ENCODE measurements around the gene ELN. TPM values are rescaled to one million over a fixed set of nuclear protein-coding genes. Genes with fewer than 3 reads are reported as not detected.
"Not testable (repeated sequence)": the region's sequence is repeated elsewhere in the genome, so short reads cannot be mapped to it uniquely, and the experiment has no call there.

ELN gene
- total RNA-seq, 1 donor from 2014 or later, result 0.20 TPM

DNA sequence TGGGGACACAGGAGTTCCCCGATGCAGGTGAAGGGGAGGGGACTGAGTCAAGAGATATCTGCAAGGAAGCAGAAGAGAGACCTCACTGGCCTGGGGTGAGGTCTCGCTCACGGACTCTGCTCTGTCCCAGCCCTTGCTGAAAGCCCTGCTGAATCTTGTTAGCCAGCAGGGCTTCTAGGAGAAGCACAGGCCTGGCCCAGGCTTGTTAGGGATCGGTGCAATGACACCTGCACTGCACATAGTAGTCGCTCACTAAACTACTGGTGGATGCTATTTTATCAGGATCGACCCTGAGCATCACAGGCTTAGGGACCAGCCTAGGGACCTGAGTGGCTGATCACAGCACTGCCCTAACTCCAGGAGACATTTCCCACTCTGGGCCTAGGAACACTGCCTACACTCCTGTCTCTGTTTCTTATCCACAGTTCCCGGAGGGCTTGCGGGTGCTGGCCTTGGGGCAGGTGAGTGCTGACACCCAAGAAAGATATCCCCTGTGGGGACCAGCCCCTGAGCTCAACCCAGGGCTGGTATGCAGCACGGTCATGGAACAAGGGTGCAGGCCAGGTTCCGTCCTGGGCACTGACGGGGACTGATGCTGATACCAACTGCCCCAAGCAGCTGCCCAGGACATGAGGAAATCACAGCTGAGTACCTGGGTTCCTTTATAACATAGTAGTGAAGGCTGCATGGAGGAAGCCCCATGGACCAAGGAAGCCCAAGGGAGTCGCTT lies 13.0 kb downstream of the ELN start:
- no peak for DNase-seq (ENCODE audit: low read depth, low spot score)

DNA sequence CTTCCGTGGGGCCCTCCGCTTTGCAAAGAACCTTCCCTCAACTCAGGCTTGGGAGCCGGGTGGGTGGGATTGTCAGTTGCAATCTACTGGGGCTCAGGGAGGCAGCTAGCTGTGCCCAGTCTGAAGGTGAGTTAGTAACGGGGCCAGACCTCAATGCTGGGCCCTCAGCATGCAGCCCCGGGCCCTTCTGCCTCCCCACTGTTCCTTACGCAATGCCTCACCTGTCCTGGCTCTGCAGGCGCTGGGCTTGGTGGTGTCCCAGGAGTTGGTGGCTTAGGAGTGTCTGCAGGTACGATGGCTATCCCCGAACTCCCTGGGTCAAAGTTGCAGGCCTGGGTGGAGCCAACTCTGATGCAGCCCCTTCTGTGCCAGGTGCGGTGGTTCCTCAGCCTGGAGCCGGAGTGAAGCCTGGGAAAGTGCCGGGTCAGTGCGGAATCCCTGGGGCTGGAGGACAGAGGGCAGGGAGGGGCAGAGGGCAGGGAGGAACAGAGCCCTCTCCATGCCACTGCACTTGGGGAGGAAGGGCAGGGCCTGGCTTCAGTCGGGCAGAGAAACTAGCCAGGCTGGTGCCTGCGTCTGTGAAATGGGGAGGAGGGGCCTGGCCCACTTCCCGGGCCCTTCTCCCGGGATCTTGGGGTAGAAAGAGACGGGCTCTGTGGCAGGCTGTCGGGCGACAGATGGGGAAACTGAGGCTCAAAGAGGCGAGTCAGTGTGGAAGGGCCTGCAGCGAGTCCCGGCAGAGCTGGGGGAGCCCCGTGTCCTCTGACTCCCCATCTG lies 15.0 kb downstream of the ELN start:
- DNase-seq (ENCODE audit: low read depth, low spot score), result no peak

DNA sequence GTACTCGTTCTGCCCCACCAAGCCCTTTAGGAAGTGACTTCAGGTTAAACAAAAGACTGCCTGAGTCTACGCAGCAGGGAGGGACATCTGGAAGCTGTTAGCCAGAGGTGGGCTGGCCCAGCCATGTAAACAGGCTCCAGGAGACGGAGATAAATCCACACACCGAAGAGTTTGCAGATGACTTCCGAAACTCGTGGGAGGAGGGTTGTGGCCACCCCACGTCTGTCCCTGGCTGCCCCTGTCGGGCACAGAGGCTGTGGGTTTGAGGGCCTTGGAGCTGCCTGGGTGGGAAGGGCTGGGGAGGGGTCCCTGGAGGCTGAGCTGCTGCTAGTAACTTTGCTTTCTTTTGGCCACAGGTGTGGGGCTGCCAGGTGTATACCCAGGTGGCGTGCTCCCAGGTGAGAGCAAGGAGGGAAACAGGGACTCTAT lies 15.6 kb downstream of the ELN start:
- DNase-seq (ENCODE audit: low read depth, low spot score), result no peak

- no peak for DNase-seq (ENCODE audit: low read depth, low spot score)
Observed at GRCh38 chr7:74044366-74045350, 16.7 kb downstream of the ELN start.

DNA sequence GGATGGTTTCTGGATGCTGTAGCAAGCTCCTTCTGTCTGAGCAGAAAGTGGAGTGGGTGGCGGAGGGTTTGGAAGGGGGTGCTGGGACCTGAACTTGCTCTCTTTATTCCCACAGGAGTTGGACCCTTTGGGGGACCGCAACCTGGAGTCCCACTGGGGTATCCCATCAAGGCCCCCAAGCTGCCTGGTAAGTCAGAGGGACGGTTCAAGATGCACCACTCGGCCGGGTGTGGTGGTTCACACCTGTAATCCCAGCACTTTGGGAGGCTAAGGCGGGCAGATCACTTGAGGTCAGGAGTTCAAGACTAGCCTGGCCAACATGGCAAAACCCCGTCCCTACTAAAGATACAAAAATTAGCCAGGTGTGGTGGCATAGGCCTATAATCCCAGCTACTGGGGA lies 18.6 kb downstream of the ELN start:
- not testable (repeated sequence) for DNase-seq (ENCODE audit: low read depth, low spot score)

DNA sequence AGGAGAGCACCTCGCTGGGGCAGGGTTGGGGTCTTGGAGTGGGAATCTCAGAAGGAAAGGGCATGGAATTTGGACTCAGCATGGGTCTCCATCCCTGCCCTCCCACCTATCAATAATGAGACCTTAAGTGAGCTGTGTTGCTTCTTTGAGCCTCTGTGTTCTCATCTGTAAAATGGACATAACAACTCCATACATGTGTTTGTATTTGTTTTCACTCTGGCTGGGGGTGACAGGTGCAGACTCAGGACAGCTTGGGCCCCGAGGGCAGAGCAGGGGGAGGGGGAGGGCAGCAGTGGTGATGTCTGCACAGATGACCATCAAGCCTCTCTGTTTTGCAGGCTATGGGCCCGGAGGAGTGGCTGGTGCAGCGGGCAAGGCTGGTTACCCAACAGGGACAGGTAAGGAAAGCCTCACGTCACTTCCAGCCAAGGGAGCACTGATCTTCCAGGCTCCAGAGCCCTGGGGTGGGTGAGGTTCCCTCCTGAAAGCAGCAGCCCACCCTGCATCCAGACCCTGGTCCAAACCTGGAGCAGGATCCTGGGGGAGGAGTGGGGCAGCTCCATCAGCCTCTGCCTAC lies 19.9 kb downstream of the ELN start:
- DNase-seq (ENCODE audit: low read depth, low spot score), result no peak

DNA sequence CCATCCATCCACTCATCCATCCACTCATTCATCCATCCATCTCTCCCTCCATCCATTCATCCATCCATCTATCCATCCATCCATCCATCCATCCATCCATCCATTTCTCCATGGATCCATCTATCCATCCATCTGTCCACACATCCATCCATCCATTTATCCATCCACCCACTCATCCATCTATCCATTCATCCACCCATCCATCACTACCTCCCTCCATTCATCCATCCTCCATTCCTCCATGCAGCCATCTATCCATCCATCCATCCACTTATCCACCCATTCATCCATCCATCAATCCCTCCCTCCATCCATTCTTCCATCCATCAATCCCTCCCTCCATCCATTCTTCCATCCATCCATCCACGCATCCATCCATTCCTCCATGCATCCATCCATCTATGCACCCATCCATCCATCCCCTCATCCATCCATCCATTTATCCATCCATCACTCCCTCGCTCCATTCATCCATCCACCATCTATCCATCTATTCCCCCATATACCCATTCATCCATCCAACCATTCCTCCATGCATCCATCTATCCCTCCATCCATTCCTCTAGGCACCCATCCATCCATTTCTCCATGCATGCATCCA lies 21.1 kb downstream of the ELN start:
- DNase-seq (ENCODE audit: low read depth, low spot score), result no peak

GRCh38 chr7:74049997-74050798 lies 22.2 kb downstream of the ELN start:
- no peak for DNase-seq (ENCODE audit: low read depth, low spot score)

DNA sequence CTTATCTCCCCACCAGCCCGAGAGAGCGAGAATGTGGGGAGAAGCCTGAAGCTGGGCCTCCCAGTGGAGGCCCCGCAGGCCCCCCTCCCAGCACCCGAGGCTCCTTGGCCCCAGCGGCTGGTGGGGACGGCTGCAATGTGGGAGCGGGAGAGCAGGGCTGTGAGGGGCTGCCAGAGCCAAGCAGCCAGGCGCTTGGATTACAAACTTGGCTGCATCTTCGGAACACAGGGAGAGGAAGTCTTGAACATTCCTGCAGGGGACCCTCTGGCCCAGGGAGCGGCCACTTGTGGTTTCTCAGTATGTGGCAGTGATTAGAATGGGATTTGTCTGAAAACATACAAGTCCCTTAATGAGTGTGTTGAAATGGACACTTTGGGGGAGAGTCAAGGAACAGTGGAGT lies 23.2 kb downstream of the ELN start:
- no peak for DNase-seq (ENCODE audit: low read depth, low spot score)

DNA sequence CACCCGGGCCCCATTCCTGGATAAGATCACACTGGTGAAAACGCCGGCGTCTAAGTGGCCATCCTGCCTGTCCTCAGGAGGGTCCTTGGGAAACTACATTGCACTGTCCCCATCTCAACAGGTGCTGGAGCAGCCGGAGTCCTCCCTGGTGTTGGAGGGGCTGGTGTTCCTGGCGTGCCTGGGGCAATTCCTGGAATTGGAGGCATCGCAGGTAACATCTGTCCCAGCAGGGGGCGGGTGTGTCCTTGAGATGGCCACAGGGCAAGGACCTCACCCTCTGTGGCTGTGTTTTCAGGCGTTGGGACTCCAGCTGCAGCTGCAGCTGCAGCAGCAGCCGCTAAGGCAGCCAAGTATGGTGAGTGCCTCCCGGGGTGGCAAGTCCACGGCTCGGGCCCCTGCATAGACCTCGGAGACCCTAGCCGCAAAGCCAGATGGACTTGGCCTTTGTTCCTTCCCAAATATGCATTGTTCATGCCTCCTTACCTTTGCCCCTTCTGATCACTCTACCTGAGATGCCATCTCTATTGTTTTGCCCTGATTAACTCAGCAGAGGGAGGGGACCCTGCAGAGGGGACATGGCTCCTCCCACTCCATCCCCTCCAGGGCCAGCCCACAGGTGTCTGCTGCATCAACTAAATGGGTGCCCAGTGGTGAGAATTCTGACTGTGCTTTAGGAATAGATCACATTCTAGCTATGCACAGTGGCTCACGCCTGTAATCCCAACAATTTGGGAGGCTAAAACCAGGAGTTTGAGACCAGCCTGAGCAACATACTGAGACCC lies 23.8 kb downstream of the ELN start:
- DNase-seq (ENCODE audit: low read depth, low spot score), result no peak

DNA sequence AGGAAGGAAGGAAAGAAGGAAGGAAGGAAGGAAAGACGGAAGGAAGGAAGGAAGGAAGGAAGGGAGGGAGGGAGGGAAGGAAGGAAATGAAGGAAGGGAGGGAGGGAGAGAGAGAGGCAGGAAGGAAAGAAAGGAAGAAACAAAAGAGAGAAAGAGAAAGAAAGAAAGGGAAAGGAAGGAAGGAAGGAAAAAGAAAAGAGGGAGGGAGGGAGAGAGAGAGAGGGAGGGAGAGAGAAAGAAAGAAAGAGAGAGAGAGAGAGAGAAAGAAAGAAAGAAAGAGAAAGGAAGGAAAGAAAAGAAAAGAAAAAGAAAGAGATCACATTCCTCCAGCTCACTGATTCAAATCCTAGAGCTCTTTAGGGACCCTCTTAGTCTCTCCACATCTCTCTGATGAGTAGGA lies 24.7 kb downstream of the ELN start:
- DNase-seq (ENCODE audit: low read depth, low spot score), result no peak

GRCh38 chr7:74053589-74054186 lies 25.7 kb downstream of the ELN start:
- no peak for DNase-seq (ENCODE audit: low read depth, low spot score)

DNA sequence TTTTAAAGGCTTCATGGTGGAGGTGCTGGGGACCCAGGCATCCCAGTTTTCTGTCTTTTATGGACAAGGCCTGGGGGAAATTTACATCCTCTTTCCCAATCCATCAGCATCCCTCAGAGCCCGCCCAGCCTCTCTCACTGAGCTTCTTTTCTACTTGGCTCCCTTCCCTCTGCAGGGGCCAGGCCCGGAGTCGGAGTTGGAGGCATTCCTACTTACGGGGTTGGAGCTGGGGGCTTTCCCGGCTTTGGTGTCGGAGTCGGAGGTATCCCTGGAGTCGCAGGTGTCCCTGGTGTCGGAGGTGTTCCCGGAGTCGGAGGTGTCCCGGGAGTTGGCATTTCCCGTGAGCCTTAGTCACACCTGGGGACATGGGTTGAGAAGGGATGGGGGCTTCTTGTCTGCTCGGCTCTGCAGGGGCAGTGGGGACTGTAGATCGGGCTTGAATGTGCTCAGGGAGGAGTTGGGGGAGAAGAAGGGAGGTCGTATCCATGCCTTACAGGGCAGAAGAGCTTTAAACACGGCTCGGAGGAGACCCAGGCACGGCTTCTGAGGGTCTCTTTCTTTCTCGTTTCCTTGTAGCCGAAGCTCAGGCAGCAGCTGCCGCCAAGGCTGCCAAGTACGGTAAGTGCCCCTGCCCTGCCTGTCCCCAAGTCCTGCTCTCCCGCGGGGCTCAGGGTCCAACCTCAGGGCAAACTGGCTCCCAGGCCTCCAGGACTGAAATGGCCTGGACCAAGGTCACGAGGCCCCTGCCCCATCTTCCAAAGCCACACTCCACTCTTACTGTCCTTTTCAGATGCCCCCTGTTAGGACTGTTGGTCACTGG lies 28.3 kb downstream of the ELN start:
- DNase-seq (ENCODE audit: low read depth, low spot score), result no peak

- DNase-seq (ENCODE audit: low read depth, low spot score), result no peak
Observed at GRCh38 chr7:74057216-74057925, 29.4 kb downstream of the ELN start.

DNA sequence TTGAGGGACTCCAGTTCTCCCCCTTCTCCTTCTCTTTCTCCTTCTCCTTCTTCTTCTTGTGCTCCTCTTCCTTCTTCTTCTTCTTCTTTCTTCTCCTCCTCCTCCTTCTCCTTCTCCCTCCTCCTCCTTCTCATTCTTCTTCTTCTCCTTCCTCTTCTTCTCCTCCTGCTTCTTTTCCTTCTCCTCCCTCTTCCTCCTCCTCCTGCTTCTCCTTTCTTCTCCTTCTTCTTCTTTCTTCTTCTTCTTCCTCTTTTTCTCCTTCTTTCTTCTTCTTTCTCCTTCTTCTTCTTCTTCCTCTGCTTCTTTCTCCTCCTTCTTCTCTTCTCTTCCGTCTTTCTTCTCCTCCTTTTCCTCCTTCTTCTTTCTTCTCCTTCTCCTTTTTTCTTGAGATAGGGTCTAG lies 30.0 kb downstream of the ELN start:
- no peak for DNase-seq (ENCODE audit: low read depth, low spot score)

GRCh38 chr7:74058486-74058885 lies 30.5 kb downstream of the ELN start:
- DNase-seq (ENCODE audit: low read depth, low spot score), result no peak

GRCh38 chr7:74059037-74059436 lies 31.1 kb downstream of the ELN start:
- DNase-seq (ENCODE audit: low read depth, low spot score), result no peak
